ENCODE results near the gene ELOVL5.

DNA sequence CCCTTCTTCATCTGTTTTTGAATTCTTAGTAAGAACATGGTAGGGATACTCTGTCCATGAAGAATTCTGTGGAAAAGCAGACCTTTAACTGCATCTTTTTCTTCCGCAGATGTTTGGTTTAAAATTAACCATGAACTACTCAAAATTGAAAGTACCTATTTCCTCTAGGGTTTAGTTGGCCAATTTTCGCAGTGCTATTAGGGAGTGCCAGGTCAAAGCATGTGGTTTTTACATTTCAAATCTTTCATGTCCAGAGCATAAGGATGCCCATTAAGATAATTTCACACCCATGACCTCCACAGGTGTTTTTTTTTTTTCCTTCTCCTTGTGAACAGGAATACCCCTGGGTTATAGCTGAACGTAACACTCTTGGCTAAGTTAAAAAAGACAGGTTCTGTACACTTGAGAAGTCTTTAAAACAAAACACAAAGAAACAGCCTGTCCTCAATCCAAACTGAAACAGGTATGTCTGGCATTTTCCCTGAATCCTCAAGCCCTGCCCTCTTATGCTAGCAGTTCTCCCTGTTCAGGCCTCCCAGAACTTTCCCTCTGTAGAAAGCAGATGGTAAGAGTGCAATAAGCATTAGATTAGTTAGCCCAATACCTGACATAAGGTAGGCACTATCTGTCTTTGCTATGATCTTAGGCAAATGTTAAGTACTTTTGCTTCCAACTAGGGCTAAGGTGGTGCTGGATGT, 67.1 kb downstream of the ELOVL5 start:
- TF ChIP-seq SIN3A (IDR thresholded peaks at IDR 0.05; ENCODE audit: borderline replicate concordance, insufficient read depth, low read length), result no peak
- TF ChIP-seq POLR2AphosphoS5 (IDR thresholded peaks at IDR 0.05; ENCODE audit: low read depth, low read length), result no peak
- TF ChIP-seq TAF1 (IDR thresholded peaks at IDR 0.05; ENCODE audit: borderline replicate concordance, insufficient read depth, low read length), result no peak
- no peak for TF ChIP-seq REST (IDR thresholded peaks at IDR 0.05; ENCODE audit: insufficient read depth in 1 of 2, low read depth in 2 of 2, low read length in 2 of 2)
